Activated CD4-positive, CD25-positive, alpha-beta regulatory T cell treated with anti-CD3 and anti-CD28 coated beads, Interleukin-2, amount 50 U/mL, for 16 hours (primary cell): ENCODE results near the gene STK10.

Experiments
- DNase-seq: peaks from one replicate; pipeline ENCODE4 v3.0.0-alpha.2; 2020; ENCODE audit warnings: low read depth, low spot score

The STK10 gene

GRCh38 chr5:172090976-172091547, 97.0 kb downstream of the STK10 start:
- no peak for DNase-seq

DNA sequence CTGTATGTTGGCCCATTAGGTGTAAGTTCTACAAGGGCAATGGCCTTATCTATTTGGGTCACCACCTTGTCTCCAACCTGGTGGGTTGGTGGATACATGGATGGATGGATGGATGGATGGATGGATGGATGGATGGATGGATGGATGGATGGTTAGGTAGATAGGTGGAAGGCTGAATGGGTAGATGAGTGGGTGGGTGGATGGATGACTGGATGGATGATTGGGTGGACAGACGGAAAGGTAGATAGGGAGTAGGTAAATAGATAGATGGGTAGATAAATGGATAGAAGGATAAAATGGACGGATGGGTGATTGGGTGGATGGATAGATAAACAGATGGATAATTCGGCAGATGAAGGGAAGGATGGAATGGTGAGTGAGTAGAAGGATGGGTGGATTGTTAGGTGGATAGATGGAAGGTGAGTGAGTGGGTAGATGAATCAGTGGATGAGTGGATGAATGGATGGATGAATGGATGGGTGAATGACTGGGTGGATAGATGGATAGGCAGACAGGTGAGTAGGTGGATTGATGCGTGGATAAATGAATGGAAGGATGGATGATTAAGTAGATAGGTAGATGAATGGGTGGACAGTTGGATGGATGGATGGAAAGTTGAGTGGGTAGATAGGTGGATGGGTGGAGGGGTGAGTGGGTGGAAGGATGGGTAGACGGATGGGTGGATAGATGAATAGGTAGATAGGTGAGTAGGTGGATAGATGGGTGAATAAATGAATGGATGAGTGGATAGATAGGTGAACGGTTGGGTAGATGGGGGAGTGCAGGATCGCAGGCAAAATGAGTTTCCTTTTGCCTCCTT, 98.5 kb downstream of the STK10 start:
- no peak for DNase-seq

- no peak for DNase-seq
Observed at GRCh38 chr5:172088801-172089200, 99.2 kb downstream of the STK10 start.

DNA sequence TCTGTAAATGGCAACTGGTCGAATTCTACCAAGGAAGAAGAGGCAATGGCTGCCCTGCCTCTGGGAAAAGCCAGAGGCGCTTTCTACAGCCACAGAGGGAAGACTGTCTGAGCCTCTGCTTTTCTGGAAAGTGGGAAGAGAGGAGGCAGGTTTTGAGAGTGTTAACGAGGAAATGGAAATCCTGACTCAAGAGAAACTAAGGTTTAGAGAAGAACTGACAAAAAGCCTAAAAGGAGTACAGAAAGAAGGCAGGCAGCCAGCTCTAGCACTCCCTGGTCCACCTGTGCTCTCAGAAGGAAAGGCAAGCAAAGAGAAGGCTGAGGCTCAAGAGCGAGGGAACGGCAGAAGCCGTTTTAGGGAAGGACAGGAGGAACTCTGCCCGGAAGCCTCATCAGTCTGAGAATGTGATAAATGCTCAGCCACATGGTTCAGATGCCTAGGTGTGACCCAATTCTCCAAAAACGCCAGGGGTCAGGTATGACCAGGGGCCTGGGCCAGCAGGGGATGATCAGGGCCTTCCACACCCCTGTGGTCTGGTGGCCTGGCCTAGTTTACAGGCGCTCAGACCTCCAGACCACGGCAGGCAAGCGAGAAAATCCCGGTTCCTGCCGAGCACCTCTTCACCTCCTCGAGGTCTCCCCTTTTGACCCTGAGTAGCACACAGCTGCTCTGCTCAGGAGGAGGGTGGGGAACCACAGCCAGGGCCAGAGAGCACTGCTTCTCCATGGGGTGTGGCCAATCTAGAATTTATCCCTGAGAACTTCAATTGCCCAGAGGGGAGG, 101.6 kb downstream of the STK10 start:
- DNase-seq: no peak

- DNase-seq: no peak
Observed at GRCh38 chr5:172085738-172086137, 102.3 kb downstream of the STK10 start.

- DNase-seq: no peak
Observed at GRCh38 chr5:172082180-172082579, 105.8 kb downstream of the STK10 start.

- DNase-seq: no peak
Observed at GRCh38 chr5:172079876-172080275, 108.1 kb downstream of the STK10 start.

GRCh38 chr5:172078726-172079345, 109.2 kb downstream of the STK10 start:
- DNase-seq: no peak

- no peak for DNase-seq
Observed at GRCh38 chr5:172077664-172078425, 110.2 kb downstream of the STK10 start.

GRCh38 chr5:172076761-172077244, 111.2 kb downstream of the STK10 start:
- no peak for DNase-seq

DNA sequence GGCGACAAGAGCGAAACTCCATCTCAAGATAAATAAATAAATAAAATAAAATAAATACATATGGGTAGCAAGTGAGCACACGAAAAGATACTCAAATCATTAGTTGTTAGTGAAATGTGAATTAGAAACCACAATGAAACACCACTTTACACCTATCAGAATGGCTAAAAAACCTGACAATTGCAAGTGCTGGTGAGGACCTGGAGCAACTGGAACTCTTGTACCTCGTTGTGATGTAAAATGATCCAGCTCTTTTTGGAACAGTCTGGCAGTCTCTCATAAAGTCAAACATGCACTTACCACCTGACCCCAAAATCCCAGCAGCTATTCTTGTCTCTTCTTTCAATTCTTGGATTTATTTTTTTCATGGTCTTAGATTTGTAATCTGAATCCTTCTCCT, 112.4 kb downstream of the STK10 start:
- DNase-seq: no peak

DNA sequence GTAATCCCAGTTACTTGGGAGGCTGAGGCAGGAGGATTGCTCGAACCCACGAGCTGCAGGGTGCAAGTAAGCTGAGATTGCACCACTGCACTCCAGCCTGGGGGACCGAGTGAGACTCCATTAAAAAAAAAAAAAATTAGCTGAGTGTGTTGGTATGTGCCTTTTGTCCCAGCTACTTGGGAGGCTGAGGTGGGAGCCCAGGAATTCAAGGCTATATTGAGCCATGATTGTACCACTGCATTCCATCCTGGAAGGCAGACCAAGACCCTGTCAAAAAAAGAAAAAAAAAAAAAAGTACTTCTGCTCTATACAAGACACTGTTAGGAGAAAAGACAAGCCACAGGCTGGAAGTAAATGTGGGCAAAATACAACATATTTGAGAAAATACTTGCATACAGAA, 113.1 kb downstream of the STK10 start:
- DNase-seq: no peak

DNA sequence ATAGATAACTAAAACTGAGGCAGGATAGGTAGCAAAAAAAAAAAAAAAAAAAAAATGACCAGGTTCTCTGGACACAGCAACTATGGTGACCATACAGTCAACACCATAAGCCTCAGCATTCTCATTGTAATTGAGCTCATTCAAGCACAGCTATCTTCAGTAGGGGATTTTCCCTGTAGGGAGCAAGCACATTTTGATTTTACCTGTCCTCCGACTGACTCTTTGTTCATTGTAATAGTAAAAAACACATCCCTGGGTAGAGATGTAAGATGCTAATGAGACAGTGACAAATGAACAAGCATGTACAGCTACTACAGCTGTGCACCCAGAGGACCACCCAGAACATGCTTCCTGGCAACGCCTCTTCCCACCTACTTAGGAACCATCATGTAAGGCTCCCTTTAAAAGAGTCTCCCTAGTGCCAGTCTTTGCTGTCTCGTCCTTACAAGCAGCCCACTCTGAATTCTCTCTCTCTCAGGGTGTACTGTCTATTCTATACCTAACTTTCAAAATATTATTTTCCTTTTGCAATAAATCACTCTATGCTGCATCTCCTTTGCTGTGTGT, 116.6 kb downstream of the STK10 start:
- DNase-seq: no peak

DNA sequence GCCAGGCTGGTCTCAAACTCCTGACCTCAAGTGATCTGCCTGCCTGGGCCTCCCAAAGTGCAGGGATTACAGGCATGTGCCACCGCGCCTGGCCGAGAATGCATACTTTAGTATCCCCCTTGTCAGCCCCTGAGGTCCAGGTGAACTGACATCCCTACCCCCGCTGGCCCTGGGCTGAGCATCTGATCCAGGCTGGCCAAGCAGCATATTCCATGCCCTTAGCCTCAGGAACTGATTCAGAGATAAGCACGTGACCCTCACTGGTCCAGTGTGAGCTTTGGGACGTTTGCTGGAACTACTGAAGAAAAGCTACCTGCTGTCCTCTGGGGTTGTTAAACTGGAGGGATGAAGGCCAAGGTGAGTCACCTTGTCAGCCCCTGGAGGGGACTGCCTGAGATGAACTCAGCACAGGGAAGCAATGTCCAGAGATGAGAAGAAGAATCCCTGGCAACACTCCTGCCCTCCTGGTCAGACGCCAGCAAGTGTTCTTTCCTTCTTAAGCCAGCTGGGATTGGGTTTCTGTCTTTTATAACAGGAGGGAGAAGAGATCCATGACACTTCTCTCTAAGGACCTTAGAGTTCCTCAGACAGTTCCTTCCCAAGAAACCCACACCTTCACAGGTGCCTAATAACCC, 122.5 kb downstream of the STK10 start:
- DNase-seq: no peak

GRCh38 chr5:172064766-172065165, 123.3 kb downstream of the STK10 start:
- DNase-seq: no peak

DNA sequence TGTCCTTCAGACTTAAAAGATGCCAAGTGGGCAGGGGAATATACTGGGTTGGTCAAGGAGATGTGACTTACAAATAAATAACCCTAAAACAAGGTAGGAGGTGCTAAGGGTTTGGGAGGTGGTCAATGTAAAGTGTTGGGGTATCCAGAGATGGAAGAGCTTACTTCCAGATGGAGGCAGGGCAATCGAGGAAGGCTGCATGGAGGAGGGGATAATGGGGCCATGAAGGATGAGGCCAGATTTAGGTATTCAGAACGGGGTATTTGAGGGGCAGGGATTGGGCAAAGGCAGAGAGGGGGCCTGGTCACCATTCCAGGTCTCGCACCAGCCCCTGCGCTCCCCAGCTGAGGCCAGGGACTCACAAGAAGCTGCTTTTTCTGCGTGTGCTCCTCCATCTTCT, 123.7 kb downstream of the STK10 start:
- no peak for DNase-seq

DNA sequence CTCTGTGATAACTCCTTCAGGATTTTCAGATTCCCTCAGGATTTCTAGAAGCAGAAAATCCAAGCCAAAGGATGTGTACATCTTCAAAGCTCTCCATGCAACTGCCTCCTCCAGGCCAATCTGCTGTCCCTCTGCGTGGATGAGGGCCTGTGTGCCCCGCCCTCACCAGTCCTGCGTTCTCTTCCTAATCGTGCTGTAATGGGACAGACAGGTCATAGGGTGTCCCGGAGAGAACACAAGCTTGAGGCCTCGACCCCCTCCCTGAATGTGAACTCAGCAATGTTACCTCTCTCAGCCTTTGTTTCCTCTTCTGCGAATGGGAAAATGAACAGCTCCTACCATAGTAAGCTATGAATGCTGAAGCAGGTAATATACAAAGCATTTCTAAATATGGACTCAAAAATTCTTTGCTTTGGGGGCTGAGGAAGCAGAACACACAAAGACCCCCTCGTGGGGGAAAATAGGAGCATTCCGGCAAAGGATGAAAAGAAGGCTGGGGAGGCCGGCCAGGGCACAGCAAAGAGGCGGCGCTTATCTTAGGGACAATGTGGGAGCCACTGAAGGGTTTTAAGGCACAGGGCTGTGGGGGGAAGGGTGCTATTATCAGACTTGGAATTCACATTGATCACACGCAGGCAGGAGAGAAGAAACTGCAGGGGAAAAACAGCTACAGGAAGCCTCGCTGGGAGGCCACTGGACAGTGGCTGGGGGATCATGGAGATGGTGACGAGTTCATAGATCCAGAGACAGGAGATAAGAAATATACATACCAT, 124.4 kb downstream of the STK10 start:
- DNase-seq: no peak

DNA sequence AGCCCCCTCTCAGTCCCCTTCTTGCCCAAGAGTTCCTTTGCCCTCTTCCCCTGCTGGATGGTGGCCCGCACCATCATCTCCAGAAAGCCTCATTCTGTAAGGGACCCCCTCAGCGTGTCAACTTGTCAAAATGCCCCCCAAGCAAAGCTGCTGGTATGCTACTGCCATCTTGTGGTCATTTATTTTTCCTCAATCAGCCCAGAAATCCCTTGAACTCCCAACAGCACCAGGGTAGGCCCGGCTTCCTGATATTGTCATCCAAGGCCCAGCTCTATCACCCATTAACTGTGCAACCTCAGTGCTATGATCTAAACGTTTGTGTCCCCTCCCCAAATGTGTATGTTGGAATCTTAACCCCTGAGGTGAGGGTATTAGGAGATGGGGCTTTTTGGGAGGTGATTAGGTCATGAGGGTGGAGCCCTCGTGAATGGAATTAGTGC, 128.3 kb downstream of the STK10 start:
- DNase-seq: no peak

- no peak for DNase-seq
Observed at GRCh38 chr5:172058088-172058487, 129.9 kb downstream of the STK10 start.

GRCh38 chr5:172055996-172056395, 132.0 kb downstream of the STK10 start:
- no peak for DNase-seq
